ENCODE results near the gene PAPOLG.
"Not testable (repeated sequence)": the region's sequence is repeated elsewhere in the genome, so short reads cannot be mapped to it uniquely, and the experiment has no call there.

Gene PAPOLG

DNA sequence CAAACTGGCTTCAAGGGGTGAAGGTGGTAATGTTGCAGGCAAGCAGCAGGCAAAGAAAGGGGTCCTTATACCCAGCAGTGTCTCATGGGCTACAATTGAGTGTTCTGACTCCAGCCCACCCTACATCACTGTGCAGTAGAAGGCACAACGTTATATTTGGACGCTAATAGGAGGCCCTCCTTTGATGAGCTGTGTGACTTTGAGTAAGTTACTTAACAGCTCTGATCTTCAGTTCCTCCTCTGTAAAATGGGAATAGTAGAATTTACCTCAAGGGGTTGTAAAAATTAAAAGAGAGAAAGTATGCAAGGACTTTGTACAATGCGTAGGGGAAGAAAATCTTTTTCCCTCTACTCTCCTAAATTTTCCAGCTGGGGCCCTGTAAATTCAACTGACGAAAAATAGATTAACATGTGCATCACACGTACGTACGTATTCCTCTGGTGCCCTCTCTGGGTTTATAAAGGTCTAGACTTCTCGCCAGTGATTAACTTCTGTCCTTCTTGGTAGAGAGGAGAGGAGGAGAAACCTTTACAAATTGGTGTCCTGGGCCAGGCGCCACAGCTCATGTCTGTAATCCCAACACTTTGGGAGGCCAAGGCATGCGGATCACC, 67.7 kb downstream of the PAPOLG start:
- no peak for DNase-seq

DNA sequence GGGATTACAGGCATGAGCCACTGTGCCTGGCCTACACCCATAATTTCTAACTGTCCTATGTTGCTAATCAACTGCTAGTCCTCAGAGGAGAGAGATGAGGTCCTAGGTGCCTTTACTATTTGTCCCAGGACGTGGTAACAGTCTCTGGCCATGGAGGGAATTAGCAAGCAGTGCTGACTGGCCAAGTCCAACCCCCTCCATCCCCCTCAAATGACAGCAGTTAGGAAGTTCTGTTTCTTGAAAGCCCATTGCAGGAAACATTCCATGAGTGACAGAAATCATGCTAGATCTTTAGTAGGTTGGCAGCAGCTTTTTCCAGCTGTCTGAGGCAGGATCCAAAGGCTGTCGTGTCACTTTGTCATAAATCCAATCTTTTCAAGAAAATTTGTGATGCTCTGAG, 69.6 kb downstream of the PAPOLG start:
- DNase-seq: no peak

DNA sequence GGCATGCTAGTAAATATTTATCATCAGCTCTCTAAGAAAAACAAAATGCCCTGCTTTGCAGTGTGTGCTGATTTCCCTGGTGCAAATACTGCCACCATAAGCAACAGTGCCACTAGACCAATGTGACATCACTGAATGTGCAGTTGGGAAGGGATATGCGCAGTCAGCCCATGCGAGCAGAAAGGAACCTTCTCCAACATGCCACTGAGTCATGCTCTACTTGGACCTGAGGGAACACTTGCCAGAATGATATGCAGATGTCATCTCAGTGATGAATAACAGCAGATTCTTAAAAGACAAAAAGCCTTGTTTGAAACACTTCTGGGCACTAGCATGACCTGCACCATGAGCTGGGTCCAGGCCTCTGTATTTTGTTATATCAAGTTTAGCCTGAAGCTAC, 70.0 kb downstream of the PAPOLG start:
- no peak for DNase-seq

DNA sequence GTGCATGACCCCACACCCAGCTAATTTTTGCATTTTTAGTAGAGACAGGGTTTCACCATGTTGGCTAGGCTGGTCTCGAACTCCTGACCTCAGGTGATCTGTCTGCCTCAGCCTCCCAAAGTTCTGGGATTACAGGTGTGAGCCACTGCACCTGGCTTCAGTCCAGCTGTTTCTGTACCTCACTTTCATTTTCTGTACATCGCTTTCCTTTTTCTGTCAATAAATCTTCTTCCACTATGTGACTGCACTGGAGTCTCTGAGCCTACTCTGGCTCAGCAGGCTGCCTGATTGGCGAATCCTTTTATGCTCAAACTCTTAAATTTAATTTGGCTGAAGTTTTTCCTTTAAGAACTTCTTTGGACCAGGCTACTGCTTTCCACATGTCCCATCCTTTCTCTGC, 70.8 kb downstream of the PAPOLG start:
- not testable (repeated sequence) for DNase-seq

DNA sequence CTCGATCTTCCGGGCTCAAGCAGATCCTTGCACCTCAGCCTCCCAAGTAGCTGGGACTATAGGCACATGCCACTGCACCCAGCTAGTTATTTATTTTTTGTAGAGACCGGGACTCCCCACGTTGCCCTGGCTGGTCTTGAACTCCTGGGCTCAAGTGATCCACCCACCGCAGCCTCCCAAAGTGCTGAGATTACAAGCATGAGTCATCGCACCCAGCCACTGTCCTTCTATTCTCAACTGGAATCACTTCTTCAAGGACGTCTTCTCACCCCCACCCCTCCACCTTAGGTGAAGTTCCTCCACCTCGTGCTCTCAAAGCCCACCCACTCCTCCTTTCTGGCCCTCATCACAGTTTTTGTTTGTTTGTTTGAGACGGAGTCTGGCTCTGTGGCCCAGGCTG, 71.3 kb downstream of the PAPOLG start:
- no peak for DNase-seq

DNA sequence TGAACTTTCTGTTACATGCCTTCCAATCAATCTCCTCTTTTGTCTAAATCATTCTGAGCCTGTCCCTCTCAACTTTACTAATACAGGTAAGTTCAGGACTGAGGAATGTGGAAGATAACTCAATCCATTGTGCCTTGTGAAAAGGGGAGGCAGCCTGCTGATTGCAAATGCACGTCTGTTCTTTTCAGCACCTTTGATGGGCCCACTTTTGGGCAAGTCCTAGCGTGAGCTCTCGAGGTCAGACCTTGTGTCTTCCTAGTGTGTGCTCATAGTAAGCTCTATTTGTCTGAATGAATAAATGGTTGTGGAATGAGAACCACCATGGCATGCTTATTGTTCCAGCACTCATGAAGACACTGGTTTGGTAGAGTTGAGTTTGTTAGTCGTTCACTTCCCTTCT, 74.9 kb downstream of the PAPOLG start:
- no peak for DNase-seq

DNA sequence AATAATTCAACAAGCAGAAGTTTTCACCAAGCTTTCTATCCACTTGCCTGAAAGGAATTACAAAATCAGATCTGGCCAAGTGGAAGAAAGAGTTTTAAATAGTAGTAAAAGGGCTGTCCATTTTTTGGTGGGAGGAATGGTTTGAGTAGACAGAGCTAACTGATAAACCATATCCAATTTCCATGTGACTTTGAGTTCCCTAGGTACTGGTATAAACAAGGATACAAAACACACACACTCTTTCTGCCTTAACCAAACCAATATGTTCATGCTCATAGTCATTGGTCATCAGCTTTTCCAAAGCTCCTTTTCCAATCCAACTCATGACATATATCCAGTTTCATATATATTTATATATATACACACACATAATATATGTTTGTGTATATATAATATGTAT, 75.9 kb downstream of the PAPOLG start:
- DNase-seq: no peak

DNA sequence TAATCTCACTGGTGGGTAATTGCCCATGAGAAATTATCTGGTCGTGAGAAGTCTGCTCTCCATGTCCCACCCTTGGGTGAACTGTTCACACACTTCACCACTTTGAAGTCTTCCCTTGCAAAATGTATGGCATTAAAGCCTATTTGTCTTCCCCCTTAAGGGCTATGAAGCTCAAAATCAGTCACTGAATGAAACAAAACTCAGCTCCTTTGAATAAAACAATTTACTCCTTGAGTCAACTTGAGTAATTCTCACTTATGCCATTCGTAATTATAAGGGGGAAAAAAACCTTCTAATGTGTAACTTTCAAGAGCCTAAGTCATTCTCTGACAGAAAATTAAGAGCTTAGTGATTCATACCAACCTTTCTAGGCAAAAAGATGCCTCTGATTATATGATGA, 76.6 kb downstream of the PAPOLG start:
- DNase-seq: no peak

DNA sequence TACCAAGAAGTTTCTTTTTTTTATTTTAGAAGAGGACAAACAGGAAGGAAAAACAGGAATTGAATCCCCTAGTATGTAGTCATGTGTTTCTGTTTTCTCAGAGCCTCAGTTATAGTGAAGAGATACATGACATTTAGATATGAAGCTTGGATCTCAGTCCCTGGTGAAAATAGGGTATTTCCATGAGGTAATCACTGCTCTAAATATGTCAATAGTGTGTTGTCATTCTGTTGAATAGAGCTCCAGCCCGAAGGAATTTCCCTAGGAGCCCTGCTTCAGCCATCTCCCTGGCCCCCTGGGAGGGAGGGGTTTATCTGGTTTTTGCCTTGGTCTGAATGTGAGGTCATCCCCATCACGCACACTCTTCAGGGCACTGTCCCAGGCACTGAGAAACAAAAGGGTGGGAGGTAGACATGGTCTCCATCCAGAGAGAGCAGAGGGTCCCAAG, 78.2 kb downstream of the PAPOLG start:
- no peak for DNase-seq

DNA sequence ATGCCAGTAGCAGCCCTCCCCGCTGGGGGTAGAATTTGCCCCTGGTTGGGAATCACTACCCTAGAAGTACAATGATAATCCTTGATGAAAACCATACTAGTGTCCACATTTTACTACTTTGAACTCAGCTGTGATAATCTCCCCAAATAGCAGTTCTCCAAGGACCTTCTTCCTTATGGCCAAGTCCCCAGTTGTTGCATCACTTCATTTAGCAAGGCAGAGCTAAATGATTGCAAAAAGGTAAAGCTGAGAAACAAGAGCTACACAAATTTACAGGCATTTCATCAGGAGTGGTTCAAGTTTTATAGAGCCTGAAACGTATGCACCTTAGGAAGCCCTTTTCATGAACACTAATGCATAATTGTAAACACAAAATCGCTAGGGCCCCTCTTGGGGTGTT, 80.4 kb downstream of the PAPOLG start:
- DNase-seq: no peak

DNA sequence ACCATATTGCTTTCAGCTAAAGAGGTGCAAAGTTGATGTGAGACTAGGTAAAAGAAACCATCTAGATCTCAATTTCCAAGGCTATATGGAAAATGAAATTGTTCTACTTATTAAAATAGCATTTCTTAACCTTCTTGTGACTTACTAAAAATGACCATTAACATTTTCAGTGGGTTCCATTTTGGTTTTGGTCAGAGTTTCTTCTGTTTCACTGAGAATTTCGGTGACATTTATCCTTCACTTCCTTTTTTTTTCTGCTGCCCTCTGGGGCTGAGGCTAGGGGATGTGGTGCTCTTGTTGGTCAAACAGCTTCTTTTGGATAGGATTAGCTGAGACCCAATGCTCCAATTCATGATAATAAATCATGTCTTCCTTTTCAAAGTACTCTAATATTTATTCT, 81.1 kb downstream of the PAPOLG start:
- DNase-seq: no peak

DNA sequence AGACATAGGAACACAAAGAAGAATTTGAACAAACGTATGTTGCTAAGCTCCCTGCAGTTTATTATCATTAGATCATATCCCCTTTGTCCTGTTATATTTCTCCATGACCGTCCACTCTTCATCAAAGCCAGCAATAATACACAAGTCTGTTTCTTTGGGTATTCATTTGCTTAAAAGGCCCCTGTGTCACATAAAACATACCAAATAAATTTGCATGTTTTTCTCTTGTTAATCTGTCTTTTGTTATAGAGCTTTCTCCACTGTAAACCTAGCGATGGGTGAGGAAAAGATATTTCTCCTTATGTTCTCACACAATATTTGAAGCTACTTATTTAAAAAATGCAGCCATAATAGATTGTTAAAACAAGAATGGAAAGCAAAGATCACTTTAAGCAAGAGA, 82.4 kb downstream of the PAPOLG start:
- no peak for DNase-seq

DNA sequence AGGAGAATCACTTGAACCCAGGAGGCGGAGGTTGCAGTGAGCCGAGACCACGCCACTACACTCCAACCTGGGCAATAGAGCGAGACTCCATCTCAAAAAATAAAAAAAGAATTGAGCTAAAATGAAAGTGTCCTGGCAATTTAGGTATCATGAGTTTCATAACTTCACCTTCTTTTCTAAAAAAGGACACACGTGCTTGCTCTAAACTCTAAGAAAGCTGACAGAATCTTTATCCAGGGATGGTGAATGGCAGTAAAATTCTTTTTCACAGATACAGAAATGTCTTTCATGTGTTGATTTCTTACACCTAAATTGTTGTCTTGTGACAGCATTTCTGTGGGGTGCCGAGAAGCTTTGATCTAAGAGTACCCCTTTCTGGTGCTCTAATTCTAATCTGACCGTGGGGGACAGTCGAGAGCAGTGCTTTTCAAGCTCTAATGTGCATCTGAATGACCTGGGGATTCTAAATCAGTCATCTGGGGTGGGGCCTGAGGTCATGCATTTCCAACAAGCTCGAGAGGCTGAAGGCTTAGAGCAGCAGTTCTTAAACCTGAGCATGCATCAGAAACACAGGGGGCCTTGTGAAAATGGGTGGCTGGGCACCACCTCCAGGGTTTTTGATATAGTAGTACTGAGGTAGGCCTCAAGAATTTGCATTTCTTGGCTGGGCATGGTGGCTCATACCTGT, 83.2 kb downstream of the PAPOLG start:
- DNase-seq: no peak

DNA sequence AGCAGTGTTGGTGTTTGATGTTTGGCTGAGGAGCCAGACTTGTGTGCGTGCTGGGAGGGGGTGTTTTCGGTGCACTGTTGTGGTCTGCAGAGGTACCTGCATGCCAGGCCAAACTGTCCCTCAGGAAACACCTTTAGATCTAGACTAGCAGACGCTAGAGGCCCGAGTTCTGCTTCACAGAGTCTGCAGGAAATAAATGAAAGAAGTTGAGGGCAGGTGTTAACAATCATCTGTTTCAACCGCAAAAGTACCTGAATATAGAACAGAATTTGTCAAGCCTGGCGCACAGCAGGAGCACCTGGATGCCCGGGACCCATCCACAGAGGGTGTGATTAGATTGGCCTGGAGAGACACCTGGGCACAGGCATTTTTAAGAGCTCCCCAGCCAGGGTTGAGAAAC, 84.8 kb downstream of the PAPOLG start:
- no peak for DNase-seq

DNA sequence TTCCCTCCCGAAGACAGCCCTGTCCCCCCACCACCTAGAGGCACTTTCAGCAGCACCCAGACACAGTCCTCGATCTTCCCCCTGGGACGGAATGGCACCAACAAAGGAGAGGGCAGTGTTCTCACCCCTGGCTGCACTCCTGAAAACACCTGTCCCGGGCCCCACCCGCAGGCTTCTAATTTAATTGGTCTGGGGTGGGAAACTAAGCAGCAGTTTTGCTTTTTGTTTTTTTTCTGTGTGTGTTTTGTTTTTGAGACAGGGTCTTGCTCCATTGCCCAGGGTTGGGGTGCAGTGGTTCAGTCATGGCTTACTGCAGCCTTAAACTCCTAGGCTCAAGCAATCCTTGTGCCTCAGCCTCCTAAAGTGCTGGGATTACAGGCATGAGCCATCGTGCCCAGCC, 86.9 kb downstream of the PAPOLG start:
- no peak for DNase-seq

DNA sequence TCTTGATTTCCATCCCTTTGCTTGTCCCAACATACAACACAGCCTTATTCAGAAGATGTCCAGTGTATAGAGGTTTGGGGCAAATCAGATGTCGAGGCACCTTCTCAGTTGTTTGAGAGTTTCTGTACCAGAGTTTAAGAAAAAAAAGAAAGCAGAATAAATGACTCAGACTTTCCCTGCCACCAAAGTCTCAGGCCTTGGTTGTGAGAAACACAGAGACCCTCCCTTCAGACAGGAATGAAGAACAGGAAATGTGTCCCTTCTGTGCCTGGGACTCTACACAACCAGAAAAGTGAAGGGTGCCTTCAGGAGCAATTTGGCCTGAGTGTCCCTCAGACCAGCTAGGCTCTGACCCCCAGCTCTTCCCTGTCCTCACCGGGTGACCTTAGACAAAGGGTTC, 88.0 kb downstream of the PAPOLG start:
- DNase-seq: no peak

DNA sequence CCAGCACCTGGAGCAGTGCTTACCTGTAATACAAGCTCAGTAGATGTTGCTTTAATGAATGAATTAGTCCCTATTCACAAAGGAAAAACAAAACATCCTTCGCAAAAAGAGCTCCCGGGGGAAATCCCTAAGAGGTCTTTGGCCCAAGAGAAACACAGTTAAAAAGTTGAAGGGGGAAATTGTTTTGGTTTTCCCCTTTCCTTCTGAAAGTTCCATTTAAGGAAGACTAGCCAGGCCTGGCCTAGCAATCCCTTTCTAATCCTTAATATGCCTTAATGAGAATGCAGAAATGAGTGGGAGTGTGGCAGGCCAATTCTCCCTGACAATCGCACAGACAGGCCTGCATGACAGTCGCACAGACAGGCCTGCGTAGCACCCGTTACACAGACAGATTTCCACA, 91.8 kb downstream of the PAPOLG start:
- DNase-seq: no peak
